NCI-H345 (cell line): ENCODE data around the gene SNUPN.

Source experiments
- DNase-seq: peaks from one replicate; lab custom pipeline; 2025; lab: John Stamatoyannopoulos, UW

Gene SNUPN

DNA sequence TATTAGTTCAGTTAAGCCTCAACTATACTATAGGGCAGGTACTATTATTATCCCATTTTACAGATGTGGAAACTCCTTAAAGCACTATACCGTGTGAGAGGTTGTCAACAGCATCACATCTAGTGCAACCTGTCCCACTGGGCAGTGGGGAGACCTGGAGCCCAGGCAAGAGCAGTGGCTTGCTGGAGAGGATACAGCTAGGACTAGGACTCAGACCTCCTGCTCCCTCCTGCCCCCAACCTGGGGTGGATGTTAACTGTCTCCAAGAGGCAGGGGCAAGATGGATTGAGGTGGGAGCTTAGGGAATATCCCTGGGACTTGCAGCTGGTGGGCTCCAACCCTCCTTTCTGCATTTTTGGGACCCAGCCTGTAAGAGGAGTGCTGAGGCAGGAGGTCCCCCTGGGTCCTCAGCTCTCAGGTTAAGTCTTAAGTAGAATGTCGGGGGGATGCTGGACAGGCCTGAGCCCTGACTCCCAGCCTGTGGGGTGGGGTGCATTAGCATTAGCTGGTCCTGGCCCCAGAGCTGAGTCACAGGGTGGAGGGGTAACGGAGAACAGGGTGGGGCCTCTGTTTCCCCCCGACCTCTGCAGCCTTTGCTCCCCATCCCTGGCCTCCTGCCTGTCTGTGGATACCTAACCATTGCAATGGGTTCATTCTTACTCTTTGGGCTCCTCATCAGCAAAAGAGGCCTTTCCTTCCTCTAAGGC is 28.8 kb upstream of the SNUPN start:
- DNase-seq: no peak

GRCh38 chr15:75653347-75653913 is 27.9 kb upstream of the SNUPN start:
- no peak for DNase-seq

DNA sequence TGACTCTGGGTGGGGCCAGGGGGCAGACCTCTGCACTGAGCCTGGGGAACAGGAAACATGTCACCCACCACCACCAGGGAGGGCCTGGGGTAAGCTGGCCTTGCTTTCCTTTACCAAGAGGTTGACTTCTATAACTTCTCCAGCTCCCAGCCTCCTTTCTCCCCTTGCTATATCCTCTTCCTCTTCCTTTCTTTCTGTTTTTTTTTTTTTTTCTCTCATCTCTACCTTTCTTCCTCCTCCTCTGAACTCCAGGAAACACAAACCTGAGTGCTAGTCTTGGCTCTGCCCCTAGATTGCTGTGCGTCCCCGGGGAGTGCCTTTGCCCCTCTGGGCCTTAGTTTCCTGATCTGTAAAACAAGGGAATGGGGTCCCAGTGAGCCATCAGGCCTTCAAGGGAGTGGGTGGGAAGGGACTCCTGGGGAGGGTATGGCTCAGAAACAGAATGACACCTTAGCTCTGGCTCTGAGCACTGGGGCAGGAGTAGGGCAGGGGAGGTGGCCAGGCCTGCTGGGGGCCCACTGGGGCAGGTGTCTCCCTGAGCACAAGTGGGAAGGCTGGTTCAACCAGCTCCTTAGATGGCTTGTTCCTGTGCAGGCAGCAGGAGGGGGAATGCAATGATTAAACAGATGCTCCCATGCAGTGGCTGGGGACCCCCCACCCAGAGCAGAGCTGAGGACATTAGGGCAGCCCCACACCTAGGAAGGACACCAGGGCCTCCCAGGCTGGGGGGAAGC is 26.5 kb upstream of the SNUPN start:
- DNase-seq: no peak

DNA sequence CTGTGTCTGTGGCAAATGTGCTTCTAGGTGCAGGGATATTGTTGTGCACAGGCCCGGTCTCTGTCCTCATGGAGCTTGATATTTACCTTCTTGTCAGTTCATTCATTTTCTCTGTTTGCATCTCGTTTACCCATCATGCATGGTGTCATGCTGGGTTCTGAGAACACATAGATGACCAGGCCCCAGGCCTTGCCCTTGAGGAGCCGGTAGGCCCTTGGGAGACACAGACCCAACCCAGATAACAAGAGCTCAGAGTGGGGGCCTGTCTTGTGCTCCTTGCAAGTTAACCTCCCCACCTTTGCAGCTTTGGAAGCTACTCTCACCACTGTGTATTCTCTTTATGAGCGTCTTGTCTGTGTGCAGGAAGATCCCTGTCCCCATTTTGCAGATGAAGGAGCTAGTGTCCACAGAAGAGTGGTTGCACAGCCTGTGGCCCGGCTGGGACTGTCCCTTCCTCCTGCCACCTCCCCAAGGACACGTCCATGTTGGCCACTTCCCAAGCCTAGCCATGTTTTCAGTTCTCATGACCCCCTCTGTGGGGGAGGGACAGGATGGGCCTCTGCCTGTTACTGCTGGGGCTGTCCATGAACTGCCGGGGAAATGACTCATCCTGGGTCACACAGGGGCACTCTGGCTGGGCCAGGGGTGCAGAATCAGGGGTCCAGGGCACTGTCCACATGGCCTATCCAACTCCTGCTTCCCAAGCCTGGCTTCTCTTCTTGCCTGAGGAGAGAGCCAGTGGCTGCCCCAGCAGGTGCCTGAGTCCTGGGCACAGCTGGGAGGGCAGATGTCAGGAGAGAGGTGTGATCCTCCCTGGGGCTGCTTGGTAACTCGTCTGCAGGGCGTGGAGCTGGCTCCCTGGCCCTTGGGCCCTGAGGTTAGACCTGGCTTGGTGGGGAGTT is 25.6 kb upstream of the SNUPN start:
- DNase-seq: no peak

DNA sequence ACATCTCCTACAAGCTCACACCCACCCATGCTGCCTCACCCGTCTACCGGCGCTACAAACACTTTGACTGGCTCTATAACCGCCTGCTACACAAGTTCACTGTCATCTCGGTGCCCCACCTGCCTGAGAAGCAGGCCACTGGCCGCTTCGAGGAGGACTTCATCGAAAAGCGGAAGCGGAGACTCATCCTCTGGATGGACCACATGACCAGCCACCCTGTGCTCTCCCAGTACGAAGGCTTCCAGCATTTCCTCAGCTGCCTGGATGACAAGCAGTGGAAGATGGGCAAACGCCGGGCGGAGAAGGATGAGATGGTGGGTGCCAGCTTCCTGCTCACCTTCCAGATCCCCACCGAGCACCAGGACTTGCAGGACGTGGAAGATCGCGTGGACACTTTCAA is 24.3 kb upstream of the SNUPN start:
- no peak for DNase-seq

DNA sequence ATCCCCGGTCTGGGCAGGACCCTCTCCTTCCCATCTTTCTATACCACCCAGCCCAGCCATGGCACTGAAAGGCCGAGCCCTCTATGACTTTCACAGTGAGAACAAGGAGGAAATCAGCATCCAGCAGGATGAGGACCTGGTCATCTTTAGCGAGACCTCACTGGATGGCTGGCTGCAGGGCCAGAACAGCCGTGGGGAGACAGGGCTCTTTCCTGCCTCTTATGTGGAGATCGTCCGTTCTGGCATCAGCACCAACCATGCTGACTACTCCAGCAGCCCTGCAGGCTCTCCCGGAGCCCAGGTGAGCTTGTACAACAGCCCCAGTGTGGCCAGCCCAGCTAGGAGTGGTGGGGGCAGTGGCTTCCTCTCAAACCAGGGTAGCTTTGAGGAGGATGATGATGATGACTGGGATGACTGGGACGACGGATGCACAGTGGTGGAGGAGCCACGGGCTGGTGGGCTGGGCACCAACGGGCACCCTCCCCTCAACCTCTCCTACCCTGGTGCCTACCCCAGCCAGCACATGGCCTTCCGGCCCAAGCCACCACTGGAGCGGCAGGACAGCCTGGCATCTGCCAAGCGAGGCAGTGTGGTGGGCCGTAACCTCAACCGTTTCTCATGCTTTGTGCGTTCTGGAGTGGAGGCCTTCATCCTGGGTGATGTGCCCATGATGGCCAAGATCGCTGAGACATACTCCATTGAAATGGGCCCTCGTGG is 23.7 kb upstream of the SNUPN start:
- DNase-seq: no peak

DNA sequence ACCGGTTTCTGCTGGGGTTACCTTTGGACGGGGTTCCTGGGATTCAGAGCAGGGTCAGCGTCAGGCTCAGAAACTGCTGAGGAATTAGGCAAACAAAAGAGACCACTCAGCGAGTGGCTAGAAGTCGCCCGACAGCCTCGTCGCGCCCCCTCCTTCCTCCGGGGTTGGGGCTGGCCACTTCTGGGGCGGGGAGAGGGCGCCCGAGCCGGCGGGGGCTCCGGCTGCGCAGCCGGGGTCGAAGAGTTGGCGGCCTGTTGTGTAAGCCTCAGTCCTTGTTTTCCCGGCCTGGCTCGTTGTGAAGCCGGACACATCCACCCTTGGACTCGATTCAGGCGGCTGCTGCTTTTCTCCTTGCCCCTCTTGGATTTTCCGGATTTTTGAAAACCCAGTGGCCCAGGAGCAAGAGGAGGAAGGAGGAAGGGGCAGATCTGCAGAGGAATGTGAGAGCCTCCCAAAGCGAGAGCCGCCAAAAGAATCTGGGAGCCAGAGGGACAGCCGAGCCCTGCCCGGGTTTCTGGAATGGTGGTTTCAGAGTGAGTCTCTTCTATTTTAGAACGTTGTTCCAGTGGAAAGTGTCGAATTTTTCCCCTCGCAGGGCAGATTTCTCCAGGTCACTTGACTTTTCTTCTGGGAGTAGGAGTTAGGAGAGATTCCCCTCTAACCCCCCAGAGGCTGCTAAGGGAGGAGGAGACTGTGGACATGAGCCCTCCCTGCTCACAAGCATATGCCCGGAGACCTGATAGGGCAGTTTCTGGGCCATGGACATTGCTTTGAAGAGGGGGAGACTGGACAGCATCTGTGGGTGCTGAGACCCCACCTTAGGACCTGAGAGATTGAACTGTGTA is 22.9 kb upstream of the SNUPN start:
- DNase-seq: no peak

DNA sequence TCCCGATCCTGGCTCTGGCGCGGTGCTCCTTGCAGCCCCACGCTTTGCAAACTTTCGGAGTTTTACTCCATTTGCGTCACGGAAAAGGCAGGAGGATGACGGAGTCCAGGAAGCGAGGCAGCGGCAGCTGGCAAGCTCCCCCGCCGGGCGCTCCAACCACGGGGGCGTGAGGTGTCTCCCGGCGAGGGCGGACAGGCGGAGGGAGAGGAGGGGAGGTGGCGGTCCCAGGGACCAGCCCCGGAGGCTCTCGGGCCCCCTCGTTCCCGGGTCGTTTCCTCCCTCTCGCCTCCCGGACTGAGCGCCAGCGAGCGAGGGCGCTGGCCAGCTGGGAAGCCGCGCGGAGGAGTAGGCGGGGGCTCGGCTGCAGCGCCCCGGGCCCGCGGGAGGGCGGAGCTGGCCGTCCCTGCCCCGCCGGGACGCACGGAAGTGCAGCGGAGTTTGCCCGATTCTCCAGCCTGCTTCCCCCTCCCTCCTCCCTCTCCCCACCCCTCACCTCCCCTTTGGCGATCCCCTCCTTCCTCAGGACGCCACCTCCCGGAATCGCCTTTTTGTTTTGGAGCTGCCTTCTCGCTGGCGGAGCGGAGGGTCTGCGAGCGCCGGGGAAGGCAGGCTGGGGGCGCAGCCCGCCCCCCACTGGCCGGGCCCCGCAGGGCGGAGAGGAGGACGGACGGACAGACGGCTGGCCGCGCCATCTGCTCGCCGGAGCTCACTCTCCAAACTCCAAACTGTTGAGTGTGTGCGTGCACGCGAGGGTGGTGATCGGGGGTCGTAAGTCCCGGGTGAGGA is 22.0 kb upstream of the SNUPN start, which contains the start of gene SNX33:
SNX33 (plus strand) TSS at position 543 of the 786 bp plus-strand sequence. CDS start 1,191 bp downstream, outside the sequence.
- DNase-seq: peak; percentile 40

DNA sequence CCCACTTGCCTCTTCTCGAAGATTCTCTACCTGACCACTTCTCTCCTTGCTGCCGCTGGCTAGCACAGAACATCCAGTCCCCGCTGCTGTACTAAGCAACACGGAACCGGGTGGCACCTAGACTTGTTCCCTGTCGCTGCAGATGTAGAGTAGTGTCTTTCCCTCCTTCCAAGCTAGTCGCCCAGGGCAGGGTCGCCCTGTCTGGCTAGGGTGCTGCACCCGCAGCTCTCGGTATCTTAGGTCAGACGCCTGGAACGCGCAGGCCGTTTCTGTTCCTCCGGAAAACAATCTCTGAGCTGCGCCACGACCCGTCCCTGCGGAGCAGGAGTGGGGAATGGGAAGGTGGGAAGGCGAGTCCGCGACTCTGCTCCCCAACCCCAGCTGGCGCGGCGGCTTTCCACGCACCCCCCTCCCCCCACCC is 21.4 kb upstream of the SNUPN start:
- DNase-seq: no peak

- DNase-seq: no peak
Measured at GRCh38 chr15:75646112-75646943, 20.8 kb upstream of the SNUPN start.

GRCh38 chr15:75644376-75644775 is 18.9 kb upstream of the SNUPN start:
- no peak for DNase-seq

DNA sequence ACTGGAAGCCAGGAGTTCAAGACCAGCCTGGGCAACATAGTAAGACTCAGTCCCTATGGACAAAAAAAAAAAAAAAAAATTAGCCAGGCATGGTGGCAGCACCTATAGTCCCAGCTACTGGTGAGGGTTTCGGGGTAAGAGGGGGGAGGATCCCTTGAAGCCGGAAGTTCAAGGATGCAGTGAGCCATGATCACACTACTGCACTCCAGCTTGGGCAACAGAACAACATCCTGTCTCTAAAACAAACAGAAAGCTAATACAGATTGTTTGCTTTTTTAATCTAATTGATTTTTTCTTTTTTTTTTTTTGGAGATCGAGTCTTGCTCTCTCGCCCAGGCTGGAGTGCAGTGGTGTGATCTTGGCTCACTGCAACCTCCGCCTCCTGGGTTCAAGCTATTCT is 16.1 kb upstream of the SNUPN start:
- DNase-seq: no peak

DNA sequence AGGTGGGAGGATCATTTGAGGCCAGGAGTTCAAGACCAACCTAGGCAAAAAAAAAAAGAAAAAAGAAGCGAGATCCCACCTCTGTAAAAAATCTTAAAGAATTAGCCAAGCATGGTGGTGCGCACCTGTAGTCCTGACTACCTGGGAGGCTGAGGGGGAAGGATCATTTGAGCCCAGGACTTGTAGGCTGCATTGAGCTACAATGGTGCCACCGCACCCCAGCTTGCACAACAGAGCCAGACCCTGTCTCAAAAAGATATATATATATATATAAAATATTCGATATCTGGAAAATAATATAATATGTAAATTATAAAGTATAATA is 15.6 kb upstream of the SNUPN start:
- no peak for DNase-seq

DNA sequence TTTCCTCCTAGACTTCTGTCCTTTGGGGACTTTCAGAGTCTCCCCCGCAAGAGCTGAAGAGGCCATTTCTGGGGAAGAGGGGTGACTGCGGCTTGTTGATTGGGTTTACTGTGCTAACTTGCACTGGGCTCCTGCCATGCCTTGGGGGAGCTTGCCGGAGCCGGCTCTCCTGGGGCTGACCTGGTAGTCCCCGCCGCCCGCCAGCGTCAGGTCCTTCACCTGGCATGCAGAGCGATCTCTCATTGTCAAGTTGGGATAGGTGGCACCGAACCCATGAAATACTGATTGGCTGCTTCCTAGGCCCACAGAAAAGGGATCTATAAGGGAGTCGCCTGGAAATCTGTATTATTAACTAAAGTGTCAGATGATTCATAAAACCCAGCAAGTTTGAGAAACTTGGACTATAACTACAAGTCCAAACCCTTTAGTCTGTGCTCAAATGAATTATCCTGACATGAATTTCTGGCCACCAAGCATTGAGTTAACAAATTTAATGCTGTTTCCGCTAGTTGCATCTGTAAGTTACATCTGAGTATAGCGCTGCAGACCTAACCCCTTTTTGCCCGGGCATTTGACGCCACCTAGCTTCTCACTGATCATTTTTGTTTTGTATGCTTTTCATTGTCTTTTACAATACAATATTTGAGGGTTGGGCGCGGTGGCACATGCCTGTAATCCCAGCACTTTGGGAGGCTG is 15.1 kb upstream of the SNUPN start:
- peak; percentile 61 for DNase-seq

GRCh38 chr15:75639709-75640482 is 14.4 kb upstream of the SNUPN start, which contains the start of gene IMP3:
IMP3 (minus strand) TSS chr15:75640224; CDS start chr15:75640168, 56 bp downstream.
- DNase-seq: peak; percentile 96

- no peak for DNase-seq
Measured at GRCh38 chr15:75639191-75639708, 13.7 kb upstream of the SNUPN start.
